ENCODE data around the gene ZBED5.
A peak's percentile ranks its signal among the peaks of the same experiment; 100 is the strongest.
"Not testable (repeated sequence)": the region's sequence is repeated elsewhere in the genome, so short reads cannot be mapped to it uniquely, and the experiment has no call there.

ZBED5 gene

GRCh38 chr11:10836884-10837283, 21.0 kb downstream of the ZBED5 start:
- DNase-seq, result not testable (repeated sequence)

GRCh38 chr11:10829139-10829538, 28.7 kb downstream of the ZBED5 start:
- no peak for DNase-seq

- DNase-seq, result no peak
Observed at GRCh38 chr11:10828402-10828801, 29.5 kb downstream of the ZBED5 start.

GRCh38 chr11:10824888-10825287, 33.0 kb downstream of the ZBED5 start:
- no peak for DNase-seq

- peak; percentile 11 for DNase-seq
Observed at GRCh38 chr11:10823152-10823579, 34.7 kb downstream of the ZBED5 start.

- not testable (repeated sequence) for DNase-seq
Observed at GRCh38 chr11:10822491-10822890, 35.4 kb downstream of the ZBED5 start.

- peak; percentile 92 for DNase-seq
Observed at GRCh38 chr11:10818594-10818993, 39.3 kb downstream of the ZBED5 start.

GRCh38 chr11:10813945-10814344, 43.9 kb downstream of the ZBED5 start:
- DNase-seq, result no peak

- DNase-seq, result peak; percentile 88
Observed at GRCh38 chr11:10809373-10810160, 48.3 kb downstream of the ZBED5 start.

- peak; percentile 99 for DNase-seq
Observed at GRCh38 chr11:10808553-10809372, 49.1 kb downstream of the ZBED5 start, which contains the start of gene EIF4G2. TSS of gene EIF4G2 (minus strand) at chr11:10808926.

- no peak for DNase-seq
Observed at GRCh38 chr11:10808235-10808552, 49.7 kb downstream of the ZBED5 start.

- DNase-seq, result peak; percentile 44
Observed at GRCh38 chr11:10807493-10808234, 50.2 kb downstream of the ZBED5 start.

- no peak for DNase-seq
Observed at GRCh38 chr11:10806206-10806605, 51.6 kb downstream of the ZBED5 start.

GRCh38 chr11:10805741-10806140, 52.1 kb downstream of the ZBED5 start:
- no peak for DNase-seq

GRCh38 chr11:10803676-10804075, 54.2 kb downstream of the ZBED5 start:
- DNase-seq, result no peak
